ENCODE results near the gene POU6F2. TPM values are rescaled to one million over a fixed set of nuclear protein-coding genes. Genes with fewer than 3 reads are reported as not detected.

POU6F2 gene
- total RNA-seq, 1 experiment from 2014 or later = 3.9 TPM

- Mint-ChIP-seq H3K4me3 (ENCODE audit: unreplicated experiment) (no peak overlapping the region), H3K36me3 (ENCODE audit: insufficient read depth, unreplicated experiment) (no peaks in the 10 kb centered on the region), H3K27me3 (ENCODE audit: insufficient read depth, unreplicated experiment) (peaks cover 4% of the 10 kb centered on the region), H3K27ac (ENCODE audit: unreplicated experiment) (no peak overlapping the region), H3K4me1 (ENCODE audit: low read depth, unreplicated experiment) (peaks cover under 1% of the 10 kb centered on the region), H3K9me3 (ENCODE audit: unreplicated experiment) (no peaks in the 10 kb centered on the region)
- no peak for DNase-seq
- Histone ChIP-seq H3K9me3 (no peaks in the 10 kb centered on the region), H3K27me3 (replicated peaks; ENCODE audit: control insufficient read depth, insufficient read depth, low read length) (no peaks in the 10 kb centered on the region), H3K4me3 (ENCODE audit: low read depth, low read length) (no peak overlapping the region), H3K36me3 (ENCODE audit: control insufficient read depth, insufficient read depth, low read length) (no peaks in the 10 kb centered on the region), H3K4me1 (peaks cover 2% of the 10 kb centered on the region; the same call in 1 of the 2 replicates)
- intact Hi-C loops (cut with micrococcal nuclease; ENCODE audit: unreplicated experiment) = loop anchor here (10.0 kb wide), 1 partner anchor 145 kb away; no protein-coding TSS in a partner anchor
- POLR2A ChIA-PET = no interaction called here
- TF ChIP-seq CTCF (IDR thresholded peaks at IDR 0.05; ENCODE audit: insufficient read depth in 1 of 2, low read depth in 1 of 2, low read length in 1 of 2, severe bottlenecking in 1 of 2, unreplicated experiment in 1 of 2) = no peak
- no TSS peak for BruUV-seq (replicated peaks)
- CTCF ChIA-PET = no interaction called here
These were observed 481.9 kb downstream of the POU6F2 start for GRCh38 chr7:39459636-39460035.

- H3K36me3 Mint-ChIP-seq (ENCODE audit: insufficient read depth, unreplicated experiment) = no peaks in the 10 kb centered on the region
- H3K4me1 Mint-ChIP-seq (ENCODE audit: low read depth, unreplicated experiment) = peaks cover 9% of the 10 kb centered on the region
- H3K9me3 Mint-ChIP-seq (ENCODE audit: unreplicated experiment) = no peaks in the 10 kb centered on the region
- intact Hi-C loops (cut with micrococcal nuclease; ENCODE audit: unreplicated experiment) = loop anchor here (10.0 kb wide), 1 partner anchor 146 kb away; no protein-coding TSS in a partner anchor
- H3K27ac Mint-ChIP-seq (ENCODE audit: unreplicated experiment) = no peak overlapping the region
- H3K4me3 ChIP-seq (ENCODE audit: low read depth, low read length) = no peak overlapping the region
- peaks cover 4% of the 10 kb centered on the region for H3K27me3 Mint-ChIP-seq (ENCODE audit: insufficient read depth, unreplicated experiment)
- H3K4me3 Mint-ChIP-seq (ENCODE audit: unreplicated experiment) = no peak overlapping the region
- H3K36me3 ChIP-seq (ENCODE audit: control insufficient read depth, insufficient read depth, low read length) = no peaks in the 10 kb centered on the region
- TF ChIP-seq CTCF (IDR thresholded peaks at IDR 0.05; ENCODE audit: insufficient read depth in 1 of 2, low read depth in 1 of 2, low read length in 1 of 2, severe bottlenecking in 1 of 2, unreplicated experiment in 1 of 2) = no peak
- H3K4me1 ChIP-seq = peaks cover 4% of the 10 kb centered on the region; the same call in 1 of the 2 replicates
- ChIA-PET POLR2A (no interaction called here), CTCF (no interaction called here)
- no TSS peak for BruUV-seq (replicated peaks)
- no peak for DNase-seq
- H3K27me3 ChIP-seq (replicated peaks; ENCODE audit: control insufficient read depth, insufficient read depth, low read length) = no peaks in the 10 kb centered on the region
- no peaks in the 10 kb centered on the region for H3K9me3 ChIP-seq
These were observed 482.8 kb downstream of the POU6F2 start for GRCh38 chr7:39460486-39460885.

- H3K36me3 ChIP-seq (ENCODE audit: control insufficient read depth, insufficient read depth, low read length) = no peaks in the 10 kb centered on the region
- H3K4me1 Mint-ChIP-seq (ENCODE audit: low read depth, unreplicated experiment) = peaks cover 9% of the 10 kb centered on the region
- CTCF ChIA-PET = no interaction called here
- no peaks in the 10 kb centered on the region for H3K27me3 ChIP-seq (replicated peaks; ENCODE audit: control insufficient read depth, insufficient read depth, low read length)
- H3K4me3 Mint-ChIP-seq (ENCODE audit: unreplicated experiment) = no peak overlapping the region
- no peak overlapping the region for H3K4me3 ChIP-seq (ENCODE audit: low read depth, low read length)
- no peaks in the 10 kb centered on the region for H3K9me3 ChIP-seq
- H3K36me3 Mint-ChIP-seq (ENCODE audit: insufficient read depth, unreplicated experiment) = no peaks in the 10 kb centered on the region
- intact Hi-C loops (cut with micrococcal nuclease; ENCODE audit: unreplicated experiment) = loop anchor here (10.0 kb wide), 1 partner anchor 147 kb away; no protein-coding TSS in a partner anchor
- no TSS peak for BruUV-seq (replicated peaks)
- DNase-seq = no peak
- no peak overlapping the region for H3K27ac Mint-ChIP-seq (ENCODE audit: unreplicated experiment)
- H3K4me1 ChIP-seq = peaks cover 4% of the 10 kb centered on the region; the same call in 1 of the 2 replicates
- POLR2A ChIA-PET = no interaction called here
- H3K27me3 Mint-ChIP-seq (ENCODE audit: insufficient read depth, unreplicated experiment) = peaks cover 4% of the 10 kb centered on the region
- no peak for TF ChIP-seq CTCF (IDR thresholded peaks at IDR 0.05; ENCODE audit: insufficient read depth in 1 of 2, low read depth in 1 of 2, low read length in 1 of 2, severe bottlenecking in 1 of 2, unreplicated experiment in 1 of 2)
- no peaks in the 10 kb centered on the region for H3K9me3 Mint-ChIP-seq (ENCODE audit: unreplicated experiment)
These were observed 483.6 kb downstream of the POU6F2 start for GRCh38 chr7:39461263-39461820.

Measured in Caco-2 (cell line).